NCI-H345 treated with DMSO at 0.1 percent for 48 hours (cell line): ENCODE data around the gene SERPINH1.
"Not testable (repeated sequence)": the region's sequence is repeated elsewhere in the genome, so short reads cannot be mapped to it uniquely, and the experiment has no call there.

Experiments
- DNase-seq: peaks from one replicate; lab custom pipeline; 2025; ENCODE audit not compliant: unreplicated experiment; lab: John Stamatoyannopoulos, UW

The SERPINH1 gene

DNA sequence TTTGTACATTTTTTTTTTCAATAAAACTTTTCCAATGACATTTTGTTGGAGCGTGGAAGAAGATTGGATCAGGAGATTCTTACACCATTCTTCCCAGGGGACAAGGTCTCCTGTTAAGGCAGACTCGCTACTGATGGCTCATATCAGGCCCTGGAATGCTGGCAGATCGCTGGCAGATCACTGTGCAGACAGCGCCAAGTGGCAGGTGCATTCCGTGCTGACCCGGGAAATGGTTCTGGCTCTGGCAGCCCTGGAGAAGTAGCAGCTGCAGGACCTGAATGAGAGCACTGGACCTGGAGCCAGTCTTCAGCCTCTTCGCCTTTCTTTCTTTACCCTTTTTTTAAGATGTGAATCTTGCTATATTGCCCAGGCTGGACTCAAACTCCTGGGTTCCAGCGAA, 10.7 kb downstream of the SERPINH1 start:
- no peak for DNase-seq

GRCh38 chr11:75574698-75575602, 12.9 kb downstream of the SERPINH1 start:
- DNase-seq = no peak

DNA sequence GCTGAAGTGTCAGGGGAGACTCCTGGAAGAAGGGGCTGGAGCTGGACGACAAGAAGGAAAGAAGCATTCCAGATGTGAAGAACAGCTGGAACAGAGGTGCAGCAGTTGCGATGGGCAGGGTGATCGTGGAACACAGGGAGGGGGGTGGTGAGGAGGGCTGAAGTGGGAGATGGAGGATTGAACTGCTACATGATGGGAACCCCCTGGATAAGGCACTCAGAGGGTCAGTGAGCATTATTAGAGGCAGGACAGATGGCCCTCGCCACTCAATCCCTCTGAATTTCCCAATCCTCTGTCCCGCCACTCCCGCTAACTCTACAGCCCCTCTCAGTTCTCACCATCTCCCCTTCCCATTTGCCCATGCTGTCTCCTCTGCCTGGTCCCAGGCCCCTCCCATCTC, 14.0 kb downstream of the SERPINH1 start:
- DNase-seq = no peak

GRCh38 chr11:75576499-75576918, 14.5 kb downstream of the SERPINH1 start:
- no peak for DNase-seq

GRCh38 chr11:75577207-75577606, 15.2 kb downstream of the SERPINH1 start:
- DNase-seq = no peak

DNA sequence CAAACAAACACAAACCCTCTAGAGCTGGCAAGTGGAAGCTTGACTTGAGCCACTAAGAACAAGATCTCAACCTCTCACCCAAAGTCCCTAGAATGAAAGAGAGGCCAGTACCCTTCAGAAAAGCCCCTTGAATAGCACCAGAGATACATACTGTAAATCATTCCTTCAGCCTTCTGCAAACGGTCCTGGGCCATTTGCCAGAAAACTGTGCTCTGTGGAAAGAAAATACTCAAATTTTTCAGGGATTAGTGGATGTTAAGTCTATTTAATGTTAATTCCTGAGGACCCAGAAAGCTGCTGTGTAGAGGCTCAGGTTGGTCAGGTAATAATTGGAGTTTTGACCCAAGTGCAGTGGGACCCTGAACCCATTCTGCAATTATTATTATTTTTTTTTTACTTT, 16.9 kb downstream of the SERPINH1 start:
- no peak for DNase-seq

DNA sequence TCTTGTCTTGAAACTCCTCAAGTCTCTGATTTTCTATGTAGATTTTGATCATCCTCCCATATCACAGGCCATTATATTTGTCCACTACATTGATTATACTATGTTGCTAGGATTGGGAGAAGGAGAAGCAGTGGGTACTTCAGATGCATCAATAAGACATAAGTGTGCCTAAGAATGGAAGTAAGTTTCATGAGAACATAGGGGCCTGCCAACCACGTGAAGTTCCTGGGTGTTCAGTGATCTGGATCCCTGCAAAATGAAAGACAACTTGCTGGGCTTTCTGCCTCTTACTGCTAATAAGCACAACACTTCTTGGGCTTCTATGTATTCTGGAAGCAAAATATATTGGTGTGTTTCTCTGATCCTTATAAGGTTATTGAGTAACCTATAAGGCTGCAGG, 17.8 kb downstream of the SERPINH1 start:
- DNase-seq = no peak

DNA sequence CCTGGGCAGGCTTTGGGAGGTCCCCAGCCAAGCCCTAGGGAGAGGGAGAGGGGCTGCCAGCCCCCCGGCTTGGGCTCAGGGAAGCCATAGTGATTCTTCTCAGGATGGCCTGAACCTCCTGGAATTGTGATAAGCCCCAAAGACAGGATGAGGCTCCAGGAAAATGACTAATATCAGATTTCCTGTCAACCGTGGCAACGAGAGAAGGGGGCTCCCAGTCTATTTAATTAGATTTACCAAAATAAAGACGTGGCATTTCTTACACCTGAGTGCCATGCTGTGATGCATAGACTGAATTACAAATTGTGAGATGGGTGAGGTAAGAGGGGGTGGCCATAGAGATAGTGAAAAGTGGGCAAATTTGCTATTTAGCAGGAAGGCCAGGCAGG, 20.4 kb downstream of the SERPINH1 start:
- DNase-seq = no peak

- DNase-seq = peak; percentile 32
These were observed 21.1 kb downstream of the SERPINH1 start for GRCh38 chr11:75582895-75583717.

- no peak for DNase-seq
These were observed 21.9 kb downstream of the SERPINH1 start for GRCh38 chr11:75583718-75584658.

DNA sequence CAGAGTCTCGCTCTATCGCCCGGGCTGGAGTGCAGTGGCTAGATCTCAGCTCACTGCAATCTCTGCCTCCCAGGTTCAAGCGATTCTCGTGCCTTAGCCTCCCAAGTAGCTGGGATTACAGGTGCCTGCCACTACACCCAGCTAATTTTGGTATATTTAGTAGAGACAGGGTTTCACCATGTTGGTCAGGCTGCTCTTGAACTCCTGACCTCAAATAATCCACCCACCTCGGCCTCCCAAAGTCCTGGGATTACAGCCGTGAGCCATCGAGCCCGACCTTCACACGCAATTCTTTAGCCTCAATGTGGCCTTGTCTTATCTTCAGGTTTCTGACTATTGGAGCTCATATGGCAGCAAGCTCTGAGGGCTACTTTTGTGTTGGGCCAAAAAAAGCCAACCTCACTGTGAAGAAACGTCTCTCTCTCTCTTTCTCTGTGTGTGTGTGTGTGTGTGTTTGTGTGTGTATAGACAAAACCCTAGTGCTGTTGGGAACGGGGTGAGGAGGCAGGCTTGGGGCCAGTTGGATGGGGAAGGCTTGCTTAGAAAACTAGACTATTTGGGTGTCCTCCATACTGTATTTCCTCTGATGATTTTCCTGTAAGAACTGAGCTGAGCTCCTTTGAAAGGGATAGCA, 22.7 kb downstream of the SERPINH1 start:
- DNase-seq = not testable (repeated sequence)

- no peak for DNase-seq
These were observed 23.2 kb downstream of the SERPINH1 start for GRCh38 chr11:75585293-75585670.

- DNase-seq = no peak
These were observed 24.3 kb downstream of the SERPINH1 start for GRCh38 chr11:75586395-75586794.

DNA sequence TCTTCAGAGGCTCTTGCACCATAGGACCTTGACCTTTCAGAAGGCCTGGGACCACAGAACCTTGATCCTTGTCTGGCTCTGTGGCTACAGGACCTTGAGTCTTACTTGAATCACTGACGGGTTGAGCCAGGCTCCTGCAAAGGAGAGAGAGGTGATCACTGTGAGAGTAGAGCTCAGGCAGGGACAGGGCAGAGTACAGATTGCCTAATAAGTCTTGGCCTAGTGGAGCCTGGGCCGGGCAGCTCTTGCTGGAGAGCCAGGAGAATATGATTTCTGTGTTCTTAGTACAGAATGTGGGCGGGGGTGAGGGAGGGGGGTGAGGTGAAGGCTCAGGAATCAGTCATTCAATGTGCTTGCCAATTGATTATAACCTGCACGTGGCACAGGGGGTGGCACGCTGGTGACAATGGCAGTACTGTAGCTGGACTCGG, 26.0 kb downstream of the SERPINH1 start:
- no peak for DNase-seq

DNA sequence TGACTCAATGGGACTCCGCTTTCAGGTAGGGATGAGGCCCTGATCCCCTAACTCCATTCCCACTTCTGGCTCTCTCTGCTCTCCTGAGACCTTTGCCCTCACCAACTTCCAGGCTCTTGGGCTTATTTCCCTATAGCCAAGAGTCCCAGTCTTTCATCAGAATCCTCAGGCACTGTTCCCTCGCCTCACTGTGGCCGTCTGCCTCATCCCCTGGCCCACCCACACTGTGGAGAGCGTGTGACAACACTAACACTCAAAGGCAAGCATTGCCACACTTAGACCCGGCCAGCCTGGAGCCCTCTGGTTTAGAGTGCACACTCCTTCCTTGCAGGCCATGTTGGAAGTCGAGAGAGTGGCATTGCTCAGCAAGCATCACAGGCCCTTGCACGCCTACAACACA, 27.0 kb downstream of the SERPINH1 start:
- DNase-seq = no peak

- no peak for DNase-seq
These were observed 27.9 kb downstream of the SERPINH1 start for GRCh38 chr11:75589933-75590332.

GRCh38 chr11:75591371-75591770, 29.3 kb downstream of the SERPINH1 start:
- DNase-seq = no peak

DNA sequence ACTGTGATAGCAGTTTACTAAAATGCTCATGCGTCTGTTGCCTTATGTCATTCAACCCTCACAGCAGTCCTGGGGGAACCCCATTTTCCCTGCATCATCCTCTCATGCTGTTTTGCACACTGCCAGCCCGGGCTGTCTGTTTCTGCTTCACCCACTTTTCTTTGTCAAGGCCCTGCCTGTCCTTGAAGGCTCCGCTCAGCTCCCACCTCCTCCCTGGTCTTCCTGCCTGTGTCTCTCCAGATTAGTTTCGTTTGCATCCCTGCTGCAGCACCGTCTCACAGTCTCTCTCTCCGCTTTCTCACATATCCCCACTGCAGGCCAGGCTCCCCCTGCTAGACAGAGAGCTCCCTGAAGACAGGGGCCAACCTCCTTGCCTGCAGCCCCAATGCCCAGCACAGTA, 29.9 kb downstream of the SERPINH1 start:
- DNase-seq = no peak

DNA sequence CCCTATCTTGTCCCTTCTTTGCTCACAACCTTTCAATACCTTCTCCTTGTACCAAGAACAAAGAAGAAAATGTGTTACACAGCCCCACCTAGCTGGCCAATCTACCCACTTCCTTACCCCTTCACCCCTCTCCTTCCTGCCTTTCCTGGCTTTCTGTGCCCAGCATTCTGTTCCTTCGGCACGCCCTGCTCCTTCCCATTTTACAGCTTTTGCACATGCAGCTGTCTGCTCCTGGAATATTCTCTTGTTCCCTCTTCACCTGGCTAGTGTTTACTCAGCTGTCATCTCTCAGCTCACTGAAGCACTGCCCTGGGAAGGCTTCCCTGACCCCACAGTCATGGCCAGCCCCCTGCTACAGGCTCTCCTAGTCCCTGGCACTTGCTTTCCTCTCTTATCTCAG, 30.7 kb downstream of the SERPINH1 start:
- peak; percentile 55 for DNase-seq

- DNase-seq = peak; percentile 43
These were observed 31.3 kb downstream of the SERPINH1 start for GRCh38 chr11:75593286-75593915.
